ENCODE data around the gene PCDHGA3. TPM values are rescaled to one million over a fixed set of nuclear protein-coding genes. Genes with fewer than 3 reads are reported as not detected.

PCDHGA3 gene
- total and polyA plus RNA-seq, 2 experiments from 2014 or later = 5.4 to 7.6 TPM

DNA sequence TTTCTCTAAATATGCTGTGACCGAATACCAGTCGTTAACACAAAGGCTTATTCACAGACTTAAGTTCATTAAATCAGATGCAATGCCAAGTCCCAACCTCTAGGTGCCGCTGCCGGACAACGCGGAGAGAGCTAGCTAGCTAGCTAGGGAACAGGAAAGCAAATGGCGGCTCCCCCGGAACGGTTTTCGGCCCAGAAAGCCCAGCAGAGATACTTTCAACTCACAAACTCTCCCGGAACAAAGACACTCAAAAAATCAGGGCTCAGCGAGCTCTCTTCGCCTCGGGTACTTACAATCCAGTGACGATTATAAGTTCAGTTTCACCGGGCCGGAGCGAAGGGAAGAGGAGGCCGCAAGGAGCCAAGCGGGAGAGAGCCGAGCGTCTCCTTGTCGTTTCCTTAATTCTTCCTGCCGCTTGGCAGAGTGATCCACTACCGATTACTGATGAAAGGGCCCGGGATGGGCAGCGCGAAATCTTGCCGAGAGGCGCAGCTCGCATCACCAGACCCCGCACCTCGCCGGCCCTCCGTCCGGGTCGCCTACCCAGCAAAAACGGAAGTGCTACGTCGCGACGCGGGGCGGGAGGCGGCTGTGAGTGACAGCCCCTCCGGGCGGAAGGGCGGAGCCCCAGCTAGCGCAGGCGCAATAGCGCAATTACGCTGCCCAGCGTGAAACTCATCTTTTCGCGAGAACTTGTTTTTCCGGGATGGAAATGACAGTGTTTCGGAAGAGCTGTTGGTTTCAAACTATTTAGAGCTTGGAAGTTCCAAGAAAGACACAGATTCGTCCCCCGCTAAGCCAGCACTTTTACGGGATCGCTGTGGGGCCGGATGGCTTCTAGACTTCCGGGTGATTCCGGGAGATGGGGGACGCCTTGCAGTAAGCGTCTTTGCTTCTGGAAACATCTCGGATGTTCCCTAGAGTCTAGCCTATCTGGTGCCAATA is 23.1 kb upstream of the PCDHGA3 start, which contains the start of gene TAF7:
TAF7 (minus strand) TSS at position 560 of the 945 bp plus-strand sequence. CDS start 740 bp downstream, outside the sequence.
- whole genome bisulfite sequencing, 2 experiments (ENCODE audit: low coverage in 1 of 2, low lambda C conversion rate in 2 of 2, missing lambda C conversion rate in 2 of 2) = 1 to 2% methylated on average over 67 of the region's 67 CpGs
- no peaks in the 10 kb centered on the region for H3K9me2 ChIP-seq (ENCODE audit: insufficient read depth)
- peak within 1 kb of the TSS; percentile 91 for H3K9ac ChIP-seq
- DNase-seq = peak; percentile 97
- H3K36me3 ChIP-seq (ENCODE audit: low read depth) = peaks cover 42% of the 10 kb centered on the region
- peak within 1 kb of the TSS; percentile 98 for H2AFZ ChIP-seq
- peak within 1 kb of the TSS; percentile 78 for H3K4me3 ChIP-seq
- no peaks in the 10 kb centered on the region for H3K4me1 ChIP-seq (ENCODE audit: insufficient read depth)
- H3F3A ChIP-seq (ENCODE audit: insufficient read depth) = peaks cover 28% of the 10 kb centered on the region
- TF ChIP-seq EZH2 (IDR thresholded peaks at IDR 0.05; ENCODE audit: insufficient read depth, poor library complexity, severe bottlenecking) (no peak), EZH2phosphoT487 (IDR thresholded peaks at IDR 0.05; ENCODE audit: insufficient read depth, low read depth) (no peak)
- peaks cover 7% of the 10 kb centered on the region for H3K9me3 ChIP-seq (ENCODE audit: low read depth)
- in situ Hi-C loops (cut with MboI) = no loop called here
- H3K79me2 ChIP-seq (ENCODE audit: insufficient read depth) = peaks cover 46% of the 10 kb centered on the region
- peak within 1 kb of the TSS; percentile 92 for H3K27ac ChIP-seq
- H4K20me1 ChIP-seq (ENCODE audit: insufficient read depth) = peaks cover 8% of the 10 kb centered on the region; the same call in 1 of the 2 replicates
- no peaks in the 10 kb centered on the region for H3K27me3 ChIP-seq (replicated peaks; ENCODE audit: insufficient read depth)
- H3K4me2 ChIP-seq (ENCODE audit: unreplicated experiment) = peak within 1 kb of the TSS; percentile 95

DNA sequence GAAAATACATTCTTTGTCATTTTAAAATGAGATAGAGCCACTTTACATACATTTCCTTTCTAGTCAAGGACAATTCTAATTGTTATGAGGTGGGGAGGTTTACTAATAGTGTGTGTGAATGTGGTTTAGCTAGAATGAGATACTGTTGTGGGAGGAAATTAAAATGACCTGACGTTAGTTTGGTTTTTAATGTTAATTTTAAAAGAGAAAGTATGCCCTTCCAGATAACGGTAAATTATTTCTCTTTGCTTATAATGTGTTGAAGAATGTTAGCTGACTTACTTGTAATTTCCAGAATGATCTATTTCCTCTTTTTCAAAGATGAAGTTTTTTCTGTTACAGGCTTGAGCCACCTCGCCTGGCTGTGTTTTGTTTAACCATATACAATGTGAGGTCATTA is 21.4 kb upstream of the PCDHGA3 start:
- H3K4me3 ChIP-seq = no peak overlapping the region
- WGBS, 2 experiments (ENCODE audit: low coverage in 1 of 2, low lambda C conversion rate in 2 of 2, missing lambda C conversion rate in 2 of 2) = 78 to 80% methylated on average over 3 of the region's 3 CpGs
- H3K9me3 ChIP-seq (ENCODE audit: low read depth) = peaks cover 7% of the 10 kb centered on the region
- H3K27ac ChIP-seq = no peak overlapping the region
- no peaks in the 10 kb centered on the region for H3K4me1 ChIP-seq (ENCODE audit: insufficient read depth)
- peaks cover 28% of the 10 kb centered on the region for H3F3A ChIP-seq (ENCODE audit: insufficient read depth)
- no peak overlapping the region for H3K4me2 ChIP-seq (ENCODE audit: unreplicated experiment)
- peaks cover 28% of the 10 kb centered on the region for H3K79me2 ChIP-seq (ENCODE audit: insufficient read depth)
- TF ChIP-seq EZH2 (IDR thresholded peaks at IDR 0.05; ENCODE audit: insufficient read depth, poor library complexity, severe bottlenecking) (no peak), EZH2phosphoT487 (IDR thresholded peaks at IDR 0.05; ENCODE audit: insufficient read depth, low read depth) (no peak)
- H3K9ac ChIP-seq = no peak overlapping the region
- peaks cover 24% of the 10 kb centered on the region for H3K36me3 ChIP-seq (ENCODE audit: low read depth)
- H4K20me1 ChIP-seq (ENCODE audit: insufficient read depth) = peaks cover 8% of the 10 kb centered on the region; the same call in 1 of the 2 replicates
- no peak overlapping the region for H2AFZ ChIP-seq
- DNase-seq = no peak
- in situ Hi-C loops (cut with MboI) = no loop called here
- H3K9me2 ChIP-seq (ENCODE audit: insufficient read depth) = no peaks in the 10 kb centered on the region
- H3K27me3 ChIP-seq (replicated peaks; ENCODE audit: insufficient read depth) = no peaks in the 10 kb centered on the region

DNA sequence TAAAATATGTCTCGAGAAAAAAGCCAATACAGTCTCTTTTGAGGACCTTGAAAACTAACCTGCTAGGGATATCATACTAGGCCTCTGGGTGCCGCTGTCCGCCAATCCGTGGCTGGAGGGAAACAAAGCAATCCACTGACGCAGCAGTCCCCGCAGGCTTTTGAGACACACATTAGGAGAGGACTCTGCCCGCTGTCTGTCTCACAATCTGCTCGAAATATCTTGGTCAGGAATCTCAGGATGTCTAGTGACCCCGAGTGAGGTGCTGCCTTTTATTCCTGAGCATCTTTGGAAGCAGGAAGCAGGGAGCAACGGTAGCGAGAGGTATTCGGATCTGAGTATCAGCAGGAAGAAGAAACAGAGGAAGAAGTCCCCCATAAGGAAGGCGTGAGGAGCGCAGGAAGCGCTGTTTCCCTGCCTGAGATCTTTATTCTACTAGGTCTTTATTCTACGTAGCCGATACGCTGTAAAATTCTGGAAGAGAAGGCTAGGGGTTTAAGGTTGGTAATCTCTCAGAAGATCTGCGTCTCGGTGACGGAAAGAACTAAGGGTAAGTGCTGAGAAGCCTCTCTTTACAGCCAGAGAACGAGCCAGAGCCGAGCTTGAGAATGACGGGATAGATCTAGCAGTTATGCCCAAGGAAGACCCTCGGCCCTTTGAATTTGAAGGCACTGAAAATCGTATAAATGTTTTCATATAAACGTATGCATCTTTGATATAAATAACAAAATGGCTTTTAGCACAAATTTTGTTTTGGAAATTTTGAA is 17.4 kb upstream of the PCDHGA3 start:
- DNase-seq = peak; percentile 91
- WGBS, 2 experiments (ENCODE audit: low coverage in 1 of 2, low lambda C conversion rate in 2 of 2, missing lambda C conversion rate in 2 of 2) = 22 to 25% methylated on average over 27 of the region's 27 CpGs
- no peaks in the 10 kb centered on the region for H3K9me2 ChIP-seq (ENCODE audit: insufficient read depth)
- no peaks in the 10 kb centered on the region for H3K79me2 ChIP-seq (ENCODE audit: insufficient read depth)
- in situ Hi-C loops (cut with MboI) = no loop called here
- peak overlapping the region; percentile 84 for H3K4me2 ChIP-seq (ENCODE audit: unreplicated experiment)
- no peaks in the 10 kb centered on the region for H3K9me3 ChIP-seq (ENCODE audit: low read depth)
- H3K9ac ChIP-seq = peak overlapping the region; percentile 79
- H4K20me1 ChIP-seq (ENCODE audit: insufficient read depth) = no peaks in the 10 kb centered on the region
- H3K4me3 ChIP-seq = peak overlapping the region; percentile 82
- peak overlapping the region; percentile 62 for H3K27ac ChIP-seq
- no peaks in the 10 kb centered on the region for H3K27me3 ChIP-seq (replicated peaks; ENCODE audit: insufficient read depth)
- H3F3A ChIP-seq (ENCODE audit: insufficient read depth) = 0 out of 2 replicates have a peak, but pooled peaks cover under 1% of the 10 kb centered on the region
- peak overlapping the region; percentile 93 for H2AFZ ChIP-seq
- TF ChIP-seq EZH2phosphoT487 (IDR thresholded peaks at IDR 0.05; ENCODE audit: insufficient read depth, low read depth) (no peak), EZH2 (IDR thresholded peaks at IDR 0.05; ENCODE audit: insufficient read depth, poor library complexity, severe bottlenecking) (no peak)
- no peaks in the 10 kb centered on the region for H3K36me3 ChIP-seq (ENCODE audit: low read depth)
- H3K4me1 ChIP-seq (ENCODE audit: insufficient read depth) = no peaks in the 10 kb centered on the region

DNA sequence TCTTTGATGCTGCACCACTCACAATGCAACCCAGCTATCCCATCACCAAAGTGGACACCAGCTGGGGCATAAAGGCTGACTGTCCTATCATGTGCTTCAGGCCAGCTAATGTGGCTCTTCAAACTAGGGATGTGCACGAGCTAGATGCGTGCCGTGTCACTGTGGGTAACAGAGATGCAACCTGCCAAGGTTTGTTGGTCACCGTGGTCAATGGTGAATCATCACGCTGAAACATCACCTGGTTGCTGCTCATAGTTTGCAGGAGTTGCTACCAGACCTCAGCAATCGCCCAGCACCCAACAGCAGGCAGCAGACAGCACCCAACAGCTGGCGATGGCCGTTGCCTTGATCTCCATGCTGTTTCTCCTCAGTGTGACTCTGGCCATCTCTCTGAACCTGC is 15.4 kb upstream of the PCDHGA3 start:
- H3K9me2 ChIP-seq (ENCODE audit: insufficient read depth) = no peaks in the 10 kb centered on the region
- no peaks in the 10 kb centered on the region for H3K27me3 ChIP-seq (replicated peaks; ENCODE audit: insufficient read depth)
- no peak overlapping the region for H3K4me3 ChIP-seq
- no peaks in the 10 kb centered on the region for H3K79me2 ChIP-seq (ENCODE audit: insufficient read depth)
- no peak overlapping the region for H3K9ac ChIP-seq
- no peaks in the 10 kb centered on the region for H4K20me1 ChIP-seq (ENCODE audit: insufficient read depth)
- H3K4me1 ChIP-seq (ENCODE audit: insufficient read depth) = no peaks in the 10 kb centered on the region
- H2AFZ ChIP-seq = no peak overlapping the region
- in situ Hi-C loops (cut with MboI) = no loop called here
- no peak for TF ChIP-seq EZH2 (IDR thresholded peaks at IDR 0.05; ENCODE audit: insufficient read depth, poor library complexity, severe bottlenecking)
- no peak for TF ChIP-seq EZH2phosphoT487 (IDR thresholded peaks at IDR 0.05; ENCODE audit: insufficient read depth, low read depth)
- H3K9me3 ChIP-seq (ENCODE audit: low read depth) = no peaks in the 10 kb centered on the region
- WGBS, 2 experiments (ENCODE audit: low coverage in 1 of 2, low lambda C conversion rate in 2 of 2, missing lambda C conversion rate in 2 of 2) = 67 to 72% methylated on average over 8 of the region's 8 CpGs
- no peak for DNase-seq
- no peaks in the 10 kb centered on the region for H3K36me3 ChIP-seq (ENCODE audit: low read depth)
- H3F3A ChIP-seq (ENCODE audit: insufficient read depth) = no peaks in the 10 kb centered on the region
- H3K27ac ChIP-seq = no peak overlapping the region
- H3K4me2 ChIP-seq (ENCODE audit: unreplicated experiment) = no peak overlapping the region

Data from GM23248 (cell line).